Iris pigment epithelial cell (primary cell): ENCODE data around the gene EXOSC2.
"Not testable (repeated sequence)": the region's sequence is repeated elsewhere in the genome, so short reads cannot be mapped to it uniquely, and the experiment has no call there.

Experiments used
- DNase-seq: peaks from one replicate; pipeline ENCODE4 v3.0.0-alpha.2; 2011; ENCODE audit warnings: low read depth

Gene EXOSC2

DNA sequence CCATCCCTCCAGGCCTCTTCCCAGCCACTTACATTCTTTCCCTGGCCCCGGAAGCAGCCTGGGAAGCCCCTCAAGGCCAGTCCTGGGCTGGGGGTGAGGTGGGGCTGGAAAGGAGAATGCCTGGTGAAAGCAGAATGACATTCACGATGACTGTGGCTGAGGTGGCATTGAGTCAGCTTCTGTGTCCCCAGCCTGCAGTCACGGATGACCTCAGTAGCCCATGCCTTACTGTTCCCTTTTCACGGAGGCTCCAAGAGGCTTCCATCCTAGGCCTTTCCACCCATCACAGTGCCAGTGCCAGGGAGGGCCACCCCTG lies 26.5 kb upstream of the EXOSC2 start:
- no peak for DNase-seq

DNA sequence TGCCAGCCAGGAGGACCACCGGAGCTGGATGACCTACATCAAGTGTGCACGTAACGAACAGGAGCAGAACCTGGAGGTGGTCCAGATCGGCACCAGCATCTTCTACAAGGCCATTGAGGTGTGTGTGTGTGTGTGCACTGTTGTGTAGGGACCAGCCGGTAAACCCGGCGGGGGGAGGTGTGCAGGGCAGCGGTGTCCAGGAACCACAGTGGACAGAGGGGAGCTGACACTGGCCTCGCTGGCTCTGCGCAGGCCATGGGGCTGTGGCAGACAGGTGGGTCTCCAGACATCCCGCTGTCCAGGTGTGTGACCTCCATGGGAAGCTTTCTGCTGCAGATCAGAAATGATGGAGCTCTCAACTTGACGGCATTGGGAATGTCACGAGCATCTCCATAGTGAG lies 25.4 kb upstream of the EXOSC2 start:
- no peak for DNase-seq

- no peak for DNase-seq
Observed at GRCh38 chr9:130668659-130669058, 24.9 kb upstream of the EXOSC2 start.

- DNase-seq, result no peak
Observed at GRCh38 chr9:130669965-130670364, 23.6 kb upstream of the EXOSC2 start.

DNA sequence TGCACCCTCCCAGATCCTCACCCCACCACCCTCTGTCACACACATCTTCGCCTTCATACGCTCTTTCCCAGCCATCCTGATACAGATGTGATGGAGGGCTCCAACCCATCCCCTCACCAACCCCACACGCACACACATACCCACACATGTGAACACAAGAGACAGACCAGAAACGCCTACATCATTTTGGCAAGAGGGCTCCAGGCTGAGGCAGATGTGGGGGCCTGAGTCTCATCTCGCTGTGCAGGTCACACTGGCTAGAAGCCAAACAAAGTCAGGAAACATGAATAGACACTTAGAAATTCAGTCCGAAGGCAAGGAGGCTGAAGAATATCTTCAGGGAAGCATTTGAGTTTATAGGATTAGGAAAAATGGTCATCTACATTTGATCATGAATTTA lies 22.9 kb upstream of the EXOSC2 start:
- no peak for DNase-seq

DNA sequence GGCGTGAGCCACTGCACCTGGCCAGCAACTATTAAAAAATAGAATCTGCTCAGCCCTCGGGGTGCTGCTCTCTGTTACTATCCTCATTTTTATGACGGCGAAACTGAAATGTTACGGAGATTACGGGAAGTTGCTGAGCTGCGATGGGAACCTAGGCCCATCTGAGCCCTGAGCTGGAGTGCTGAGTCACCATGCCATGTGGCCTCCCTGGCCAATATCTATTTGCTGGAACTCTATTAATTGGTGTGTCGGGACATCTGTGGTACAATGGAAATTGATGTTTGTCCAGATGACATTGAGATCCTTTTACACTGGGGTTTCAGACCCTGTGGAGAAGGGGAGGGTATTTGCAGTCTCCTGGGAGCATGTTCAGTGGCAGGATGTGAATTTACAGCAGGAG lies 21.1 kb upstream of the EXOSC2 start:
- DNase-seq, result no peak

- DNase-seq, result no peak
Observed at GRCh38 chr9:130672933-130673615, 20.5 kb upstream of the EXOSC2 start.

DNA sequence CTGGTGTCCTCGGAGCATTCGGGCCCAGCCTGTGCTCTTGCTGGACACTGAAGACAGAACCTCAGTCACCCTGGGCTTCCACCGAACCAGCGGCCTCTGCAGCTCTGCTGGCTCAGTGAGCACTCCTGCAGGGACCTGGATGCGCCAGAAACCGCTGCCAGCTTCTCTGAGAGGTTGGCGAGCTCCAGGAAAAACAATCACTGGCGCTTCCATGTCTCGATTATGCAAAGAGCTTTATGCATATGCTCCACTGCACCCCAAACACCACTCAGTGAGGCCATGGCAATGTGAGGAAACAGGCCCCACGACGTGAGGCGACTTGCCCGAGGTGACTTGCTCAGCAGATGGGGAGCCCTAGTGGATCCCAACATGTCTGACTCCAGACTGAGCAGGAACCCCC lies 18.2 kb upstream of the EXOSC2 start:
- no peak for DNase-seq

DNA sequence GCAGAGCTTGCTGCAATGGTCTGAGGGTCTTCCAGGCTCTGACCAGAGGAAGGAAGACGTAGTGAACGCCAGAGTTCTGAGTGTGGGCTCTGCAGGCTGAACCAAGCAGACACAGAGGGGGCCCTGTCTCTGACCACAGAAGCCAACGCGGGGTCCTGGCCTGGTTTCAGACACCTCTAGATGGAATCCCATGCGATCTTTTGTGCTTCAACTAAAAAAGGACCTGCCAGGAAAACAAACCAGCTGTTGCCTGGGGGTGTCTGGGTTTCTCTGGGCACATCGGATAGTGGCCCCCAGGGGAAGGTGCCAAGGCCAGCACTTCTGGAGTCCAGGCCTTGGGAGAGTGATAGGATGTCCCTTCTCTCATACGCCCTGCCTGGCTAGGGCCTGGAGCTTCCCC lies 16.3 kb upstream of the EXOSC2 start:
- DNase-seq, result no peak

GRCh38 chr9:130680836-130681768 lies 12.5 kb upstream of the EXOSC2 start:
- DNase-seq, result peak; percentile 95

DNA sequence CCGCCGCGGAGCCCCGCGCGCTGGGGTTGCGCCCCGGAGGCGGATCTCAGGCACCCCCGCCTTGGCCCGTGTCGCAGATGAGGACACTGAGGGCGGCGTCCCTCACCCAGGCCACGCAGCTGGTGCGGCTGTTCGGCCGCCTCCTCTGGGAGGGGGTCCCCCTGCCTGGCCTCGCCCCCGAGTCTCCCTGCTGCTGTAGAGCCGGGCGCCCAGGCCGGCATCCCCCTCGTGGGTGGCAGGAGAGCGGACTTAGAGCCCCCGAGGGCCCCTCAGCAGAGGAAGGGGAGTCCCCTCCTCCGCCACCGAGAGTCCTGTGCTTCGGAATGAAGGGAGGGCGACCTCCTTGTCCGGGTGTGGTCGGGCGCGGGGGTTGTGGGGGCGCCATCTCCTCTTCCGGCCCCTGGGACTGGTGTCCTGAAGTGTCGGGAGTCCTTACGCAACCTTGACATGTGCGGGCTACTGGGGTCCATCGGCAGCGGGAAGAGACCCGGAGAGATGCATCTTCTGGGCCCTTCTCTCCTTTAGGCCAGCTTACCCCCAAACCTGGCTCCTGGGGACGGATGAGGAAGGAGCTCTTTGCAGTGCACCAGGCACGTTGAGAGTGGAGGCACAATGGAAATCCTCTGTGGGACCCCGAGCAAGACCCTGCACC lies 11.7 kb upstream of the EXOSC2 start:
- no peak for DNase-seq

DNA sequence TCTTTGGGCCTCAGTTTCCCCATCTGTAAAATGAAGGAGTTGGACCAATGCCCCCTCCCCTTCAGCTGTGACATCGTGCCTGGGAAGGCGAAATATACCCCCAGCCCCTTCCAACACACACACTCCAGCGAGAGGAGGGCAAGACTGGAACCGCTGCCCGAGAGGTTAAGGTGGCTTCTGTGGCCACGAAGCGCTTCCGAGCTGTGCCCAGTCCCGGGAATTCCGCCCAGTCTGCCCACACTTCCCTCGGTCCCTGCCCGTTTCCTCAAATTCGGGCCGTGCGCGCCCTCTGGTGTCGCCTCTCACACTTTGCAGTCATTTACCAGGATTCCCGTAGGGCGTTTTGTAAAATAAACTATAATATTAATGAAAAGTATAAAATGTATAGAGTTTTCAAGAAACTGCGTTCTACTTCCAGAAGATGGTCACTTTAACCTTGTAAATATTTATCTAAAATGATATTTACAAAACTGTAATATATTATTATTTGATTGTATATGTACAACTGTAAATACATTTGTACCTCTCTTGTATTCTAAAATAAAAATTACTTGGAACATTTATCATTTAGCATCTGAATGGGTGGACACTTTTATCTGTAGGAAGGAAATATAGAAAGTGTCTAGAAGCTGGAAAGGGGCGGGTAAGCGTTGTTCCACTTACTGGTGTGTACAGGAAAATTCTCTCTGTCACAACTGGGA lies 11.0 kb upstream of the EXOSC2 start:
- peak; percentile 65 for DNase-seq

GRCh38 chr9:130685104-130685503 lies 8.5 kb upstream of the EXOSC2 start:
- no peak for DNase-seq

DNA sequence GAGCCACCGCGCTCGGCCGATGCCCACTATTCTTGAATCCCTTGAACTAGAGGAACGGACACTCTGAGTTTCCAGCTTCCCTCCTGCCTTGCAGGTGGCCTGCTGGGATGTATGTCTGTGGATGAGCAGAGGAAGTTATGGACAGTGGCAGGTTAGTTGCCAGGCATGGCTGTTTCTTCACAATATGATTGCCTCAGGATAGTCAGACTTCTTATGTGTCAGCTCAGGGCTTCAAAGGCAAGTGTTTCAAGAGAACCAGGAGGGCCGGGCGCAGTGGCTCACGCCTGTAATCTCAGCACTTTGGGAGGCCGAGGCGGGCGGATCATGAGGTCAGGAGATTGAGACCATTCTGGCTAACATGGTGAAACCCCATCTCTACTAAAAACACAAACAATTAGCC lies 7.6 kb upstream of the EXOSC2 start:
- DNase-seq, result not testable (repeated sequence)

- DNase-seq, result no peak
Observed at GRCh38 chr9:130687615-130688014, 6.0 kb upstream of the EXOSC2 start.

- DNase-seq, result no peak
Observed at GRCh38 chr9:130688072-130688471, 5.5 kb upstream of the EXOSC2 start.

DNA sequence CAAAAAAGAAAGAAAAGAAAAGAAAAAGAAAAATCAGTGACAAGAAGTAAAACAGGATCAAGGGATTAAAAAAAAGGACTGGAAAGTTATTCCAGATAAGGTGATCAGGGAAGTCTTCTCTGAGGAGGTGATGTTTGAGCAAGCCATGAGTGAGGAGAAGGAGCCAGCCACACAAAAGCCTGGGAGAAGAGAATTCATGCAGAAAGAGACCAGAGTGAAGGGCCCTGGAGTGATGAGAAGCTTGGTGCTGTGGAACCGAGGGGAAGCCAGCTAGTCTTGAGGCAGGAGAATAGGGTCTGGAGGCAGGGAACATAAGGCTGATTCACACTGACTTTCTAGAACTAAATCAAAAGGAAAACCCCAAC lies 4.0 kb upstream of the EXOSC2 start:
- no peak for DNase-seq

- DNase-seq, result peak; percentile 97
Observed at GRCh38 chr9:130689937-130690700, 3.5 kb upstream of the EXOSC2 start.

GRCh38 chr9:130692321-130692720 lies 1.3 kb upstream of the EXOSC2 start:
- DNase-seq, result no peak

DNA sequence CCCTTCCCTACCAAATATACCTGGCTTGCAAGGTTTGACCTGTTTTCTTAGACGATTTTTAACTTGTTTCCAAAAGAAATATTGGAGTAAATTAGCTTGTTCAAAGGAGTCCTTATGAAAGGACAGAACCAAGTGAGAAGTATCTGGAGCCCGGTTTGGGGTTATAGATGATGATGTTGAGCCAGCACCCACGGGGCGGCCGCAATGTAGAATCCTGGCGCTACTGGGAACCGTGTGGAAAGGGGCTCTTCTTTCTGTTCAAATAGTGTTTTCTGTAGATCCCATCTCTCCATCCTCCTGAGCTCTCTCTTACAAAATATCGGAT lies 517 bp upstream of the EXOSC2 start:
- no peak for DNase-seq

DNA sequence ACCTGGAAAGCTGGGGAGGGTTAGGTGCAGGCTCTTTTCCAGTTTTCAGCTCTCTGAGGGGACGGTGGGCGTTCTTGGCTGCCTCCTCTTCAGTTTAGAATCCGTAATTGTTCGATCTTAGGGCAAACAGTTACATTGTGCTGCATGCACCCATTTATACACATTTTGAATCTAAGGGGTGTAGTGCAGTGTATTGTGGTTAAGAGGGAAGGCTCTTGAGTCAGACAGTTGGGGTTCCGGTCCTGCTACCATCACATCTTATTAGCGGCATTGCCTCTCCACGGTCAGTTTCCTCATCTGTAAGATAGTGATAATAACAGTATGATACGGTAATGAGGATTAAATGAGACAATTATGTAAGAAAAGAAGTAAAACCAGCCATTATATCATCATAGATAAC lies 625 bp downstream of the EXOSC2 start:
- peak; percentile 17 for DNase-seq

DNA sequence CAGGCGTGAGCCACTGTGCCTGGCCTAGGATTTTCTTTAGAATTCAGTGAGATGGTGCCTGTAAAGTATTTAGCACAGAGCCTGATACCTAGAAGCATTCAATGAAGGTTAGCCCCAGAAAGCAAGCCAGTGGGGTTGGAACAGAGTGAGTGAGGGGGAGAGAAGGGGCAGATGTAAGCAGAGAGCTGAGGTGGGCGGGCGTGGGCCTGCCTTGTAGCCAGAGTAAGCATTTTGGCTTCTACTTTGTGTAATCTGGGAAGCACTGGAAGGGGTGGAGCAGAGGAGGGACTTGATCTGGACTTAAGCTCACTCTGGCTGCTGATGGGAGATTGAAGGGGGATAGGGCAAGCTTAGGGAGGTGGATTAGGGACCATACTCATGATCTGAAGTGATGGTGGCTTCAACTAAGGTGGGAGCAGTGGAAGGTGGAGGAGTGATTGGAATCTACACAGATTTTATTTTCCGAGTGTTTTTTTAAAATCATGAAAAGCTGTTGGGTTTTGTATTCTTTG lies 2.6 kb downstream of the EXOSC2 start:
- no peak for DNase-seq
